ENCODE measurements around the gene CHMP6. TPM values are rescaled to one million over a fixed set of nuclear protein-coding genes. Genes with fewer than 3 reads are reported as not detected.

The CHMP6 gene
- total RNA-seq, 1 donor: 21.4 TPM

GRCh38 chr17:81049372-81049911, 57.8 kb downstream of the CHMP6 start:
- no peak for TF ChIP-seq CTCF (IDR thresholded peaks at IDR 0.05; ENCODE audit: extremely low read depth, low read depth, low read length)
- Histone ChIP-seq H4K20me1 (ENCODE audit: insufficient read depth, low read length) (peaks cover 65% of the 10 kb centered on the region), H3K79me2 (ENCODE audit: insufficient read depth, low read length) (peaks cover 72% of the 10 kb centered on the region), H3K27ac (ENCODE audit: low read depth, low read length) (no peak overlapping the region), H3K9me3 (ENCODE audit: low read depth, low read length) (no peaks in the 10 kb centered on the region), H3K36me3 (ENCODE audit: insufficient read depth, low read length) (no peaks in the 10 kb centered on the region), H3K4me1 (ENCODE audit: insufficient read depth, low read length) (peaks cover 12% of the 10 kb centered on the region), H3K4me2 (ENCODE audit: insufficient read depth, low read length) (no peak overlapping the region), H2AFZ (ENCODE audit: low read length) (no peak overlapping the region), H3K4me3 (ENCODE audit: insufficient read depth, low read length) (no peak overlapping the region), H3K27me3 (ENCODE audit: insufficient read depth, low read length) (no peaks in the 10 kb centered on the region)
- DNase-seq (ENCODE audit: insufficient read length, low spot score, missing footprints): no peak

Other genes with a start within 250 kb of the CHMP6 start
- gene BAIAP2, start 43.3 kb downstream of the CHMP6 start, total RNA-seq: 15.6 and 19.4 TPM in 2 replicates
- not detected in 2 replicates for gene PVALEF, start 173.7 kb downstream of the CHMP6 start, total RNA-seq
- under 0.01 TPM in 1 of 2 replicates, not detected in the other for gene AATK, start 174.4 kb downstream of the CHMP6 start, total RNA-seq
- gene CEP131, start 231.1 kb downstream of the CHMP6 start, total RNA-seq: 7.7 and 8.7 TPM in 2 replicates
- 16.6 and 18.0 TPM in 2 replicates for gene TEPSIN, start 247.2 kb downstream of the CHMP6 start, total RNA-seq
- 19.9 and 28.0 TPM in 2 replicates for gene NDUFAF8, start 247.5 kb downstream of the CHMP6 start, total RNA-seq